ENCODE results near the gene SLC17A7.

SLC17A7 gene

GRCh38 chr19:49390131-49390928, 51.0 kb downstream of the SLC17A7 start:
- H3K4me3 ChIP-seq (ENCODE audit: low read depth, low read length): no peak overlapping the region
- TF ChIP-seq, protein P1, sequence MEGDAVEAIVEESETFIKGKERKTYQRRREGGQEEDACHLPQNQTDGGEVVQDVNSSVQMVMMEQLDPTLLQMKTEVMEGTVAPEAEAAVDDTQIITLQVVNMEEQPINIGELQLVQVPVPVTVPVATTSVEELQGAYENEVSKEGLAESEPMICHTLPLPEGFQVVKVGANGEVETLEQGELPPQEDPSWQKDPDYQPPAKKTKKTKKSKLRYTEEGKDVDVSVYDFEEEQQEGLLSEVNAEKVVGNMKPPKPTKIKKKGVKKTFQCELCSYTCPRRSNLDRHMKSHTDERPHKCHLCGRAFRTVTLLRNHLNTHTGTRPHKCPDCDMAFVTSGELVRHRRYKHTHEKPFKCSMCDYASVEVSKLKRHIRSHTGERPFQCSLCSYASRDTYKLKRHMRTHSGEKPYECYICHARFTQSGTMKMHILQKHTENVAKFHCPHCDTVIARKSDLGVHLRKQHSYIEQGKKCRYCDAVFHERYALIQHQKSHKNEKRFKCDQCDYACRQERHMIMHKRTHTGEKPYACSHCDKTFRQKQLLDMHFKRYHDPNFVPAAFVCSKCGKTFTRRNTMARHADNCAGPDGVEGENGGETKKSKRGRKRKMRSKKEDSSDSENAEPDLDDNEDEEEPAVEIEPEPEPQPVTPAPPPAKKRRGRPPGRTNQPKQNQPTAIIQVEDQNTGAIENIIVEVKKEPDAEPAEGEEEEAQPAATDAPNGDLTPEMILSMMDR (IDR thresholded peaks at IDR 0.05; ENCODE audit: low read depth, low read length): no peak

DNA sequence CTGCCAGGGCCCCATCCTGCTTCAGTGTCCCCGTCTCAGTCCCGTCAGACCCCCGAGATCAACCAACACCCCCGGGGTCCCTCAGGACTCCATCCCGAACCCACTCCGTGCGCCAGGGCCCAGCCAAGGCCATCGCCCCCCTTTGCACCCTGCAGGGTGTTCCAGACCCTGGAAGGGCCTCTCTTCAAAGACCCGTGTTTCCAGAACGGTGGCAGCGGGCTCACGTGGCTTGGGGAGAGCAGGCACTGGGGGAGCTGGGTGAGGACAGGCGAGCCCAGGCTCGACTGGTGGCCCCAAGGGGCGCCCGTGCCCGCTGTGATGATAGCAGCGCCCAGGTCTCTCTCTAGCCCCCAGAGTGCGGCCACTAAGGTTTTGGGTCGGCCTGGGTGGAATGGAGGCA, 51.9 kb downstream of the SLC17A7 start:
- TF ChIP-seq, protein P1 (IDR thresholded peaks at IDR 0.05; ENCODE audit: low read depth, low read length): no peak
- H3K4me3 ChIP-seq (ENCODE audit: low read depth, low read length): no peak overlapping the region

- H3K4me3 ChIP-seq (ENCODE audit: low read depth, low read length): no peak within 1 kb of the TSS
- TF ChIP-seq, protein P1 (IDR thresholded peaks at IDR 0.05; ENCODE audit: low read depth, low read length): no peak
These were observed 53.4 kb downstream of the SLC17A7 start, which contains the start of gene KASH5 for GRCh38 chr19:49387936-49388372. KASH5 (plus strand) TSS chr19:49388249; CDS start chr19:49390884, 2,635 bp downstream.

DNA sequence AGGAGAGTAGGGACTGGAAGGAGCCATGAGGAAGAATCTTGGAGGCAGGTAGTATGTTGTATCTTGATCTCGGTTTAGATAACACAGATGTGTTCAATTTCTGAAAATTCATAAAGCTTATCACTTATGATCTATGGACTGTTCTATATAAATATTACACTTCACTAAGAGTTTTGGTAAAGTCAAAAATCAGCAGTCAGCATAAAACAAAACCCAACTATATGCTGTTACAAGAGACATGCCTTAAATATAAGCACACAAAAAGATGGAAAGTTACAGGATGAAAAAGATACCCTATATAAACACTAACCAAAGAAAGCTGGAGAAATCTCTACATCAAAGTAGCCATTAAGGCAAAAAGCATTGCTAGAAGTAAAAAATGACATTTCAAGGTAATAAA, 57.7 kb downstream of the SLC17A7 start:
- H3K4me3 ChIP-seq (ENCODE audit: low read depth, low read length): no peak overlapping the region
- TF ChIP-seq, protein P1 (IDR thresholded peaks at IDR 0.05; ENCODE audit: low read depth, low read length): no peak

- H3K4me3 ChIP-seq (ENCODE audit: low read depth, low read length): no peak overlapping the region
- TF ChIP-seq, protein P1 (IDR thresholded peaks at IDR 0.05; ENCODE audit: low read depth, low read length): no peak
These were observed 58.7 kb downstream of the SLC17A7 start for GRCh38 chr19:49382639-49383038.

DNA sequence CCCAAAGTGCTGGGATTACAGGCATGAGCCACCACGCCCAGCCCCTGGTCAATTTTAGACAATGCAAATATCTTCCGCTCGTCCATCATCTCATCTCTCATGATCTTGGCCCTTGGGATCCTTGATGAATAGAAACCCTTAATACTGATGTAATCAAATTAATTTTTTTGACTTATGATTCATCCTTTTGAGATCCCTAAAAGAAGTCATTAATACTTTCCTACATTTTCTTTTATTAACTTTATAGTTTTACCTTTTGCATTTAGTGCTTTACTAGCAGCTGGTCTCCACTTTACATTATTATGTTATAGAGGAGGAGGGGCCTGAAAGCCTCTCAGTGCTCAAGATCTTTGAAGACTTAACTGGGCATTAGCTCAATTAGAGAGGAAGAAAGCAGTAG, 60.9 kb downstream of the SLC17A7 start:
- H3K4me3 ChIP-seq (ENCODE audit: low read depth, low read length): no peak overlapping the region
- TF ChIP-seq, protein P1 (IDR thresholded peaks at IDR 0.05; ENCODE audit: low read depth, low read length): no peak
